SK-N-SH (cell line): ENCODE data around the gene SEMA3F. TPM values are rescaled to one million over a fixed set of nuclear protein-coding genes. Genes with fewer than 3 reads are reported as not detected.

Source experiments
- CTCF ChIA-PET: fragments of 300-600, 350-600 bp; formaldehyde crosslinking; extraction: SDS; loops from one replicate; lab custom pipeline; 2021; lab: Yijun Ruan, JAX
- POLR2A ChIA-PET: fragments of 350-600 bp; sonication (Branson Sonifier 250); formaldehyde crosslinking; extraction: SDS; loops from one replicate; lab custom pipeline; 2020; ENCODE audit warnings: antibody characterized with exemption, inconsistent platforms; lab: Yijun Ruan, JAX
- DNase-seq: peaks from one replicate; pipeline ENCODE4 v3.0.0; 2012
- H2AFZ ChIP-seq: fragments of 200-600 bp; sonication (generic); 2 replicates; pipeline ENCODE4 v1.8.1; 2016; ENCODE audit warnings: antibody characterized with exemption, mild to moderate bottlenecking, low read depth
- H3F3A ChIP-seq: fragments of 200-600 bp; sonication (generic); replicated peaks from 2 replicates; pipeline ENCODE3; 2016; ENCODE audit warnings: antibody characterized with exemption, mild to moderate bottlenecking; ENCODE audit not compliant: insufficient read depth
- H3K27ac ChIP-seq, 2 experiments: fragments of 200-500 bp in 1 of 2; fragments of 200-600 bp in 1 of 2; sonication (Bioruptor generic) in 1 of 2; sonication (generic), shearing (Covaris generic) in 1 of 2; 2 replicates each; pipeline versions ENCODE4 v1.5.1 to v1.6.1; 2014 to 2016; ENCODE audit warnings: low read depth in 2 of 2, inconsistent platforms in 1 of 2, low read length in 1 of 2, mild to moderate bottlenecking in 1 of 2, mixed read lengths in 1 of 2
- H3K27me3 ChIP-seq: fragments of 200-600 bp; sonication (generic), shearing (Covaris generic); 2 replicates; pipeline ENCODE4 v1.6.1; 2016; ENCODE audit warnings: mixed run types; ENCODE audit not compliant: insufficient read depth
- H3K36me3 ChIP-seq, 2 experiments: fragments of 200-500 bp in 1 of 2; fragments of 200-600 bp in 1 of 2; sonication (Bioruptor generic) in 1 of 2; sonication (generic) in 1 of 2; replicated peaks in 1 of 2; 2 replicates each; pipeline versions ENCODE3 to v1.5.1; 2014 to 2016; ENCODE audit warnings: low read length in 1 of 2, mild to moderate bottlenecking in 1 of 2; ENCODE audit not compliant: insufficient read depth in 2 of 2, control insufficient read depth in 1 of 2
- H3K4me1 ChIP-seq, 2 experiments: fragments of 200-500 bp in 1 of 2; fragments of 200-600 bp in 1 of 2; sonication (Bioruptor generic) in 1 of 2; sonication (generic), shearing (Covaris generic) in 1 of 2; 2 replicates each; pipeline versions ENCODE4 v1.5.1 to v1.6.1; 2014 to 2016; ENCODE audit warnings: low read depth in 1 of 2, low read length in 1 of 2, mixed run types in 1 of 2; ENCODE audit not compliant: insufficient read depth in 2 of 2, control insufficient read depth in 1 of 2
- H3K4me2 ChIP-seq: fragments of 200-600 bp; sonication (generic), shearing (Covaris generic); 2 replicates; pipeline ENCODE4 v1.6.1; 2017; ENCODE audit warnings: mixed run types
- H3K4me3 ChIP-seq, 2 experiments: fragments of 200-500 bp in 1 of 2; fragments of 200-600 bp in 1 of 2; sonication (Bioruptor generic) in 1 of 2; sonication (generic), shearing (Covaris generic) in 1 of 2; 2 replicates each; pipeline versions ENCODE4 v1.5.1 to v1.8.1; 2014 to 2016; ENCODE audit warnings: low read depth in 2 of 2, inconsistent platforms in 1 of 2, low read length in 1 of 2, mild to moderate bottlenecking in 1 of 2, mixed read lengths in 1 of 2, moderate library complexity in 1 of 2
- H3K79me2 ChIP-seq: fragments of 200-600 bp; sonication (generic); 2 replicates; pipeline ENCODE4 v1.8.1; 2017; ENCODE audit warnings: mild to moderate bottlenecking; ENCODE audit not compliant: insufficient read depth
- H3K9ac ChIP-seq: fragments of 200-600 bp; sonication (generic); 2 replicates; pipeline ENCODE4 v1.6.1; 2017; ENCODE audit warnings: mixed run types
- H3K9me2 ChIP-seq: fragments of 200-600 bp; sonication (generic); 2 replicates; pipeline ENCODE4 v1.6.1; 2017; ENCODE audit warnings: mixed run types
- H3K9me3 ChIP-seq: fragments of 200-600 bp; sonication (generic); 2 replicates; pipeline ENCODE4 v1.6.1; 2017; ENCODE audit warnings: mixed run types, mild to moderate bottlenecking, moderate library complexity
- H4K20me1 ChIP-seq: fragments of 200-600 bp; sonication (generic); 2 replicates; pipeline ENCODE4 v1.6.1; 2017; ENCODE audit warnings: mild to moderate bottlenecking, mixed run types; ENCODE audit not compliant: insufficient read depth
- ELF1 ChIP-seq: IDR thresholded peaks from 2 replicates; pipeline ENCODE4 v1.4.0; 2012
- EZH2phosphoT487 ChIP-seq: fragments of 200-600 bp; sonication (generic); IDR thresholded peaks from 2 replicates; pipeline ENCODE4 v1.6.1; 2017; ENCODE audit warnings: low read depth, mixed run types, mild to moderate bottlenecking, antibody characterized with exemption, moderate library complexity, borderline replicate concordance
- GABPA ChIP-seq: IDR thresholded peaks from 2 replicates; pipeline ENCODE4 v1.4.0; 2012; ENCODE audit warnings: low read depth, mild to moderate bottlenecking
- GATA2 ChIP-seq: sonication (generic); formaldehyde crosslinking; IDR thresholded peaks from 2 replicates; pipeline ENCODE4 v1.5.0; 2020; ENCODE audit warnings: mild to moderate bottlenecking, missing genetic modification reagents
- MEF2A ChIP-seq: IDR thresholded peaks from 2 replicates; pipeline ENCODE4 v1.4.0; 2012; ENCODE audit warnings: low read depth, borderline replicate concordance
- NFIC ChIP-seq: IDR thresholded peaks from 2 replicates; pipeline ENCODE4 v1.4.0; 2012; ENCODE audit warnings: borderline replicate concordance
- RCOR1 ChIP-seq: fragments of 150-350 bp; IDR thresholded peaks from 2 replicates; pipeline ENCODE4 v1.6.1; 2017; ENCODE audit warnings: antibody characterized with exemption, low read length
- REST ChIP-seq: IDR thresholded peaks from 2 replicates; pipeline ENCODE4 v1.6.1; 2012; ENCODE audit warnings: mild to moderate bottlenecking, low read depth, low read length, moderate library complexity
- RFX5 ChIP-seq: IDR thresholded peaks from 2 replicates; pipeline ENCODE4 v1.6.1; 2012; ENCODE audit warnings: mild to moderate bottlenecking, improper control_type of control experiment, low read length
- RXRA ChIP-seq: IDR thresholded peaks from 2 replicates; pipeline ENCODE4 v1.4.0; 2012; ENCODE audit warnings: low read depth, mild to moderate bottlenecking, borderline replicate concordance
- SIN3A ChIP-seq: IDR thresholded peaks from 2 replicates; pipeline ENCODE4 v1.6.1; 2012; ENCODE audit warnings: low read depth, mild to moderate bottlenecking, low read length, moderate library complexity, borderline replicate concordance
- TCF12 ChIP-seq: IDR thresholded peaks from 2 replicates; pipeline ENCODE4 v1.4.0; 2012
- TEAD4 ChIP-seq: IDR thresholded peaks from 2 replicates; pipeline ENCODE4 v1.4.0; 2012; ENCODE audit warnings: mild to moderate bottlenecking, borderline replicate concordance; ENCODE audit not compliant: insufficient read depth
- YY1 ChIP-seq: IDR thresholded peaks from 2 replicates; pipeline ENCODE4 v1.4.0; 2012; ENCODE audit warnings: low read depth, mild to moderate bottlenecking
- ZBTB33 ChIP-seq: IDR thresholded peaks from 2 replicates; pipeline ENCODE4 v1.4.0; 2012; ENCODE audit warnings: low read depth, borderline replicate concordance
- WGBS: methylation state at CpG from one replicate; pipeline ENCODE4 v1.1.6; 2017; ENCODE audit warnings: low lambda C conversion rate; 5-methylcytosine and 5-hydroxymethylcytosine counted together
- polyA plus RNA-seq, 3 experiments: library from polyadenylated mRNA; depleted of rRNA; stranded (reverse); fragments of >200 nt; gene quantifications; 2 replicates each; pipeline ENCODE4 v1.2.3, GENCODE V29; 2012
- TF ChIP-seq, protein P1 (sequence below): fragments of 200-600 bp; sonication (generic); IDR thresholded peaks from 2 replicates; pipeline ENCODE4 v1.6.1; 2017; ENCODE audit warnings: antibody characterized with exemption, mild to moderate bottlenecking, moderate library complexity
- TF ChIP-seq, protein P2 (sequence below): IDR thresholded peaks from 2 replicates; pipeline ENCODE4; 2012

Gene SEMA3F
- polyA plus RNA-seq, 1 of the 3 experiments (the other 2 are of a cell fraction) = 30.4 TPM

DNA sequence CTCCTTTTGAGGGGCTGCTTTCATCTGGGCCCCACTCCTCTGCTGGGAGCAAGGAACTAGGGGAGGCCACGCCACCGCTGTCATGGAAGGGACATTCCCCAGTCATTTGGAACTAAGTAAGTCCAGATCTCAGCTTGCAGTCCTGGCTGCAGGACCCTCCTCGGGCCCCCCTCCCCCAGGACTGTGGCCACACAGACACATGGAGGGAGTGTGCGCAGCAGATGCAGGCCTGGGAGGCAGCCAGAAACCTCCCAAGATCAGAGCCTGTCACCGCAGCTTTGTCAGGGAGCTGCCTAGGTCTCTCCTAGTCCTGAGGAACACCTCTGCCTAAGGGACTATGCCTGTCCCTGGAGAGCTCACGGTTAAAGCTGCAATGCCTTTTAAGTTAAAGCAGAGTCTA, 7.3 kb upstream of the SEMA3F start (continued):
- TF ChIP-seq ZBTB33 (no peak), ELF1 (no peak), TCF12 (peak; percentile 90), SIN3A (no peak), YY1 (no peak), MEF2A (no peak), RXRA (no peak), NFIC (peak; percentile 15; the same call in 1 of the 2 replicates)
- TF ChIP-seq, protein P1, sequence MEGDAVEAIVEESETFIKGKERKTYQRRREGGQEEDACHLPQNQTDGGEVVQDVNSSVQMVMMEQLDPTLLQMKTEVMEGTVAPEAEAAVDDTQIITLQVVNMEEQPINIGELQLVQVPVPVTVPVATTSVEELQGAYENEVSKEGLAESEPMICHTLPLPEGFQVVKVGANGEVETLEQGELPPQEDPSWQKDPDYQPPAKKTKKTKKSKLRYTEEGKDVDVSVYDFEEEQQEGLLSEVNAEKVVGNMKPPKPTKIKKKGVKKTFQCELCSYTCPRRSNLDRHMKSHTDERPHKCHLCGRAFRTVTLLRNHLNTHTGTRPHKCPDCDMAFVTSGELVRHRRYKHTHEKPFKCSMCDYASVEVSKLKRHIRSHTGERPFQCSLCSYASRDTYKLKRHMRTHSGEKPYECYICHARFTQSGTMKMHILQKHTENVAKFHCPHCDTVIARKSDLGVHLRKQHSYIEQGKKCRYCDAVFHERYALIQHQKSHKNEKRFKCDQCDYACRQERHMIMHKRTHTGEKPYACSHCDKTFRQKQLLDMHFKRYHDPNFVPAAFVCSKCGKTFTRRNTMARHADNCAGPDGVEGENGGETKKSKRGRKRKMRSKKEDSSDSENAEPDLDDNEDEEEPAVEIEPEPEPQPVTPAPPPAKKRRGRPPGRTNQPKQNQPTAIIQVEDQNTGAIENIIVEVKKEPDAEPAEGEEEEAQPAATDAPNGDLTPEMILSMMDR = no peak

DNA sequence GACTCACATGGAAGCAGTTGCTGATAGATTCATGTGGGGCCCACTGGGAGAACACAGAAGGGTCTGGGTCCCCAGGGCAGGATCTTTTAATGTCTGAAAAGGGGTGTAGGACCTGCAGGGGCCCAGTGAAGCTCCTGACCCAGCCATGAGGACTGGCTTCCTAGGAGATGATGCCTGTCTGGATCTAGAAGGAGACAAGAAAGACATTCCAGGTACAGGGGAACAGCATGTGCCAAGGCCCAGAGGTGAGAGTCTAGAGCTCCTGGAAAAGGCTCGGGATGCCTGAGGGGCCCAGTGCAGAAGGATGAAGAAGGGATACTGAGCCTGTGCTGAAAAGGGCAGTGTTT, 4.7 kb upstream of the SEMA3F start:
- Histone ChIP-seq H3K27ac (peak overlapping the region in 1 of 2 experiments; percentile 48; a peak in 1 of 4 replicates), H3K27me3 (no peaks in the 10 kb centered on the region)
- no peak for DNase-seq
- TF ChIP-seq TEAD4 (no peak), NFIC (no peak), RFX5 (no peak), RCOR1 (no peak), GATA2 (no peak), REST (no peak), MEF2A (no peak), GABPA (no peak), SIN3A (no peak), EZH2phosphoT487 (no peak)
- TF ChIP-seq, protein P2, sequence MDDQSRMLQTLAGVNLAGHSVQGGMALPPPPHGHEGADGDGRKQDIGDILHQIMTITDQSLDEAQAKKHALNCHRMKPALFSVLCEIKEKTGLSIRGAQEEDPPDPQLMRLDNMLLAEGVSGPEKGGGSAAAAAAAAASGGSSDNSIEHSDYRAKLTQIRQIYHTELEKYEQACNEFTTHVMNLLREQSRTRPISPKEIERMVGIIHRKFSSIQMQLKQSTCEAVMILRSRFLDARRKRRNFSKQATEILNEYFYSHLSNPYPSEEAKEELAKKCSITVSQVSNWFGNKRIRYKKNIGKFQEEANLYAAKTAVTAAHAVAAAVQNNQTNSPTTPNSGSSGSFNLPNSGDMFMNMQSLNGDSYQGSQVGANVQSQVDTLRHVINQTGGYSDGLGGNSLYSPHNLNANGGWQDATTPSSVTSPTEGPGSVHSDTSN = no peak
- TF ChIP-seq, all 33 proteins: peak for 0
- Histone ChIP-seq H3K36me3 (no peaks in the 10 kb centered on the region), H3K4me2 (no peak overlapping the region), H3F3A (peaks cover 4% of the 10 kb centered on the region), H3K4me1 (peaks cover 0 to 61% of the 10 kb centered on the region in 2 experiments; a peak in 2 of 4 replicates), H3K9me3 (no peaks in the 10 kb centered on the region), H3K79me2 (no peaks in the 10 kb centered on the region), H3K4me3 (no peak overlapping the region), H2AFZ (no peak overlapping the region), H4K20me1 (no peaks in the 10 kb centered on the region), H3K9ac (no peak overlapping the region), H3K9me2 (no peaks in the 10 kb centered on the region)
- CTCF ChIA-PET = interaction anchor here (0.8 to 5.6 kb wide), 6 partner anchors 28 to 97 kb away, joined by 3 to 132 read pairs (median 10); no protein-coding TSS in a partner anchor
- POLR2A ChIA-PET = interaction anchor here (0.6 to 3.0 kb wide), 4 partner anchors 26 to 149 kb away, joined by 3 to 12 read pairs (median 3); partner anchors contain the start of genes HYAL3, NAA80 and RBM5
- 91% methylated on average over 1 of the region's 1 CpG for WGBS
